DMS53 treated with DMSO at 0.1 percent for 48 hours (cell line): ENCODE data around the gene PANK1.
A peak's percentile ranks its signal among the peaks of the same experiment; 100 is the strongest.

Experiments used
- DNase-seq: peaks from one replicate; lab custom pipeline; 2025; ENCODE audit not compliant: unreplicated experiment; lab: John Stamatoyannopoulos, UW

Gene PANK1

DNA sequence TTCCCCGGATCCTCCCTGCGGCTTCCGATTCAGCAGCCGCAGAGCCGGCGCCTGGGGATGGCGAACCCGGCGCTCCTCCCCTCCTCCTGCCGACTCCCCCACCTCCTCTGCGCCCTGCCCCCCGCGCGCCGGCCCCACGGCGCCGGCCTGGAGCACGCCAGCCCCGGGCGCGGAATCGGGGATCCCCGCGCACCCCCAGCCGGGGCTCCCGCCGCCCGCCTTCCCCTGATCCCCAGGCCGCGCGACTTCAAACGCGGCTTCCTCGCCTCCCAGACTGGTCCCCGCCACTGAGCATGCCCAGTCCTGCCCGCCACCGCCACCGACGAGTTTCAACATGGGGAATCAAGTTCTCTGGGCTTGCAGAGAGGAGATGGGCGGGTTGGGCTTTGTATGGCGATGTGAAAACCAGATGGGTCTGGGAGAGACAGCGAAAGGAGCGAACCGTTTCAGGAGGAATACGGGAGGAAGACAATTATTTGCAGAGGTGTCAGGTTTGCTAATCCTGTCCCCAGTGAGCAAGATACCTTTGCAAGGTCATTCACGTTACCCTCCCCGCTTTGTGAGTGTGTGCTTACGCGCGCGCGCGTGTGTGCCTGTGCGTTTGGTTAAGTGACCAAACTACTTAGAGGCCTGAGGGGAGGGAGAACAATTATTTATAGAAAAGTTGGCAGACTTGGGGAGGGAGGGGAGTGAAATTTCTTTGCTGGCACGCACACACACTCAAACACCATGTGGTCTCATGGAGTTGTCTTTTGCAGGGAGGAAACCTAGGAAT, at the start of gene PANK1:
Gene PANK1, minus strand, starts transcription at position 276 of the 775 bp plus-strand sequence. CDS start 351 bp downstream, outside the sequence.
- peak; percentile 73 for DNase-seq

DNA sequence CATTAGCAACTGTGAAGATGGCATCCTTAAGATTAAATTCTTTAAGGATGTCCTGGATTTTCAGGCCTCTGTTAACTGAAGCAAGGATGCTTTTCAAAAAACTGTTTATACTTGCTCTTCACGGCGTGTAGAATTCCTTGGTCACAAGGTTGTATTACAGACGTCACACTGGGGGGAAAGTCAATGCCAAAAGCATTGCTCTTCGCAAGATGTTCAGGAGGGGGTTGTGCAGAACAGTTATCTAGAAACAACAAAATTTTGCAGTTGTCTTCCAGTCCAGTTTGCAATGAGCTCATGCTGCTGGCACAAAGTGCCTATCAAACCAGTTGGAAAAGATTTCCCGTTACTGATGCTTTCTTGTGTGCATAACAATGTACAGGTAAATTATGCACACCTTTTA, 48.1 kb upstream of the PANK1 start:
- no peak for DNase-seq

DNA sequence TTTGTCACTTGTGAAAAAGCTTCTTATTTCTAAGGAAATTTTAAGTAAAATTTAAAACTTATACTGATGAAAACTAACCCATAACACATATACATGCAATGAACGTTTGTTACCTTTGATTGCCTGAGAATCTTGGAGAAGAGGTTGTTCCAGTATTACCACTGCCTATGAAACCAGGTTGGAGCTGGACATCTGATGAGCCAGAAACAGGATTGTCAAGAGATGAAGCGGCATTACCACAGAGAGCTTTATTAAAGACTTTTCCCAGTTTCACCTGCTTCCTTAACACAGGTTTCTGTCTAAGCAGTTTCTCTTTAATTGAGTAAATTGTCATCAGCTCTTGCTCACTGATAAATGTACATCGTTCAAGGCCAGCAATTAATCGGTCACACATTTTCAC, 47.4 kb upstream of the PANK1 start:
- DNase-seq, result no peak

DNA sequence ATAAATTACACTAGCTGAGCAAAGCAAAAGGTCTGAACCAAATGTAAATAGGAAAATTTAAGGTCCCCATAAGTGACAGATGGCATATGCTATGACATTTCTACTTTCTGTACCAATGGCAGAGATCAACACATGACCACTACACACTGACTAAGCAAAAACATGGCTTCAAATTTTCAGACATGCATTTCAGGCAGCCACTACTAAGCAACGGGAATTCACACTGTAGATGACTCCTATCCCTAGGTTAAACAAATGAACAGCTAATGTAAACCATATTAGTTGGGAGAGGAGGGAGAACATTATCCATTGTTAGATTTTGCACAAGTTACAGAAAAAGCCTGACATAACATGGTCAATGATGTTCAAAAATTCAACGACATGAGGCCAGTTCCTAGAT, 45.0 kb upstream of the PANK1 start:
- DNase-seq, result no peak

GRCh38 chr10:89685936-89686335, 40.9 kb upstream of the PANK1 start:
- no peak for DNase-seq

DNA sequence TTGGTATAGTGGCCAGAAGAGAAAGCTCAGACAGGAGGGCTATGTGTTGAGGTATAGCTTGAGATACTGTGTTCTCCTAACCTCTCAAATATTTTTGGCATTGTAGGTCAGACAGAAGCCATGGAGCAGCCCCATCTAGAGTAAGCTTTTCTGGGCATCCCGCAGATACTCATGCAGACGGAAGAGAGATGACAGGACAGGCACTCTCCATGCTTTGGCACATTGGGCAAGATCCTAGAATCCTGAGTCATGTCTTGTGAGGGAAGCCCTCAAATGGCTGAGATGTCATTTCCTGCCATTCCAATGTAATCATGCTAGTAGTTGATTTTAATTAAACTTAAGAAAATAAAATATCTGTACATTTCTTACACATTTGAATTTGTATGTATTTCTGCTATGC, 39.6 kb upstream of the PANK1 start:
- DNase-seq, result no peak

GRCh38 chr10:89683883-89684282, 38.8 kb upstream of the PANK1 start:
- peak; percentile 88 for DNase-seq

- no peak for DNase-seq
Observed at GRCh38 chr10:89679986-89680385, 34.9 kb upstream of the PANK1 start.

GRCh38 chr10:89677341-89677740, 32.3 kb upstream of the PANK1 start:
- DNase-seq, result no peak

GRCh38 chr10:89670926-89671325, 25.9 kb upstream of the PANK1 start:
- DNase-seq, result no peak

GRCh38 chr10:89669985-89670384, 24.9 kb upstream of the PANK1 start:
- DNase-seq, result no peak

DNA sequence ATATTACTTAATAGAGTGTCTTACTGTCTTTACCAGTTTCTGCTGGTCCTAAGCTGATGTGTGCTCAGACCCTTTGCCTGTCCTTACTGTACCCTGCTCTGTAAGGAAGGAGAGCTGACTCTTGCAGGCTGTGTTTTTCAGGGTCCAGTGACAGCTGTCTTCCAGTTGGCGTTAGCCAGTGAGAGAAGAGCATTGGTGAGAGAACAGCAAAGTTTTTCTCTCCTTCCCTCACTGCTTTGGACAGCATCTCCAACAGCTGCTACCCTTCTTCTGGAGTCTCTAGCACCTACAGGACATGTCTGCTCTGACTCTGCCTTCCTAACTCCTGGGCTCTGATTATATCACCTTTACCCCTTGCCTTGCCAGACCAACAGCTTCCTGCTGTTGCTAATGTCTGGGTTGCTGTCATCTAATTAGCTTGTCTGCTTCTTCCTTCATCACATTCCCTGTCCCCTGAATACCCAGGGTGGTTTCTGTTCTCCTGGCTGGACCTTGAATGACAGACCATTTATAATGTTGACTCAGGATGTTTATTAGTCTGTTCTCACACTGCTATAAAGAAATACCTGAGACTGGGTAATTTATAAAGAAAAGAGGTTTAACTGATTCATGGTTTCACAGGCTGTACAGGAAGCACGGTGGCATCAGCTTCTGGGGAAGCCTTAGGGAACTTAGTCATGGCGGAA, 23.5 kb upstream of the PANK1 start:
- DNase-seq, result no peak

GRCh38 chr10:89666138-89666537, 21.1 kb upstream of the PANK1 start:
- no peak for DNase-seq

GRCh38 chr10:89665302-89665701, 20.3 kb upstream of the PANK1 start:
- DNase-seq, result no peak

DNA sequence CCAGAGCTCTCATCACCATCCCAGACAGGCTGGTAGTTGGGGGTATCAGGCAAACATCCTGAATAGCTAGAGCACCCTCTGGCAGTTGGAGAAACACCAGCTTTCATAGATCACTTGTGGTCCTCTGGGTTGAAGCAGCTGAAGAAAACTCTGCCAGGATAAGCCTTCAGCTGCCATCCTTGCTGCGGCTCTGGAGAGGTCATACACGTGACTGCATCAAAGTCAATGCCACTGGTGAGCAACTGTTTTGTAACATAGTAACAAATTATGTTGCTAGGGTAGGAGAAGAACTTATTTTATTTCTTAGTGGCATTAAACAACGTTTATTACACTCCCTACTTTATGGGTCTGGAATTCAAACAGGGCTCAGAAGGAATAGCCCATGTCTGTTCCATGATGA, 19.2 kb upstream of the PANK1 start:
- DNase-seq, result no peak

- DNase-seq, result no peak
Observed at GRCh38 chr10:89663144-89663543, 18.1 kb upstream of the PANK1 start.

- no peak for DNase-seq
Observed at GRCh38 chr10:89662596-89662995, 17.6 kb upstream of the PANK1 start.

GRCh38 chr10:89659143-89660131, 14.4 kb upstream of the PANK1 start:
- DNase-seq, result no peak

DNA sequence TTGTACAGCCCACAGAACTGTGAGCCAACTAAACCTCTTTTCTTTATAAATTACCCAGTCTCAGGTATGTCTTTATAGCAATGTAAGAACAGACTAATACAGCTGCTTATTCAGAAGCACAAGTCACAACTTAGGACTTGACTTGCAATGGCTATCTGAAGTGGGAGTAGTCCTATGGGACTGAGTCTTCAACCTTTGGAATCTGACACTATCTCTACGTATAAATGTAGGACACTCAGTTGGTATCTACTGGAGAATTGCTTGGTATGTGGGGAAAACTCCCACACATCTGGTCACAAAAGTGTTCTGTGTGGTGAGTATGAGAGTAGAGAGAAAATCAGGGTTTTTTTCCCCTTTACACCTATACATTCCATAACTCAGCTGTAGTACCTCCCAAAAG, 12.3 kb upstream of the PANK1 start:
- no peak for DNase-seq

GRCh38 chr10:89655722-89656121, 10.7 kb upstream of the PANK1 start:
- DNase-seq, result no peak

- DNase-seq, result no peak
Observed at GRCh38 chr10:89653410-89653869, 8.4 kb upstream of the PANK1 start.
